SIG-M5 (cell line): ENCODE measurements around the gene HIF1AN.
A peak's percentile ranks its signal among the peaks of the same experiment; 100 is the strongest.

ENCODE experiments used
- DNase-seq: peaks from one replicate; lab custom pipeline; 2025; lab: John Stamatoyannopoulos, UW

HIF1AN gene

GRCh38 chr10:100522107-100522801, 13.5 kb upstream of the HIF1AN start:
- no peak for DNase-seq

DNA sequence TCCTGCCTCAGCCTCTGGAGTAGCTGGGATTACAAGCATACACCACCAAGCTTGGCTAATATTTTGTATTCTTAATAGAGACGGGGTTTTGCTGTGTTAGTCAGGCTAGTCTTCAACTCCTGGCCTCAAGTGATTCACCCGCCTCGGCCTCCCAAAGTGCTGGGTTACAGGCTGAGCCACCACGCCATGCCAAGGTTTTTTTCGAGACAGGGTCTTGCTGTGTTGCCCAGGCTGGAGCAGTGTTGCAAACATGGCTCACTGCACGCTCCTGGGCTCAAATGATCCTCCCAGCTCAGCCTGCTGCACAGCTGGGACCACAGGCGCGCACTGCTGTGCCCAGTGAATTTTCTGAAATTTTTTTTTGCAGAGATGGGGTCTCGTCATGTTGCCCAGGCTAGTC, 12.8 kb upstream of the HIF1AN start:
- no peak for DNase-seq

DNA sequence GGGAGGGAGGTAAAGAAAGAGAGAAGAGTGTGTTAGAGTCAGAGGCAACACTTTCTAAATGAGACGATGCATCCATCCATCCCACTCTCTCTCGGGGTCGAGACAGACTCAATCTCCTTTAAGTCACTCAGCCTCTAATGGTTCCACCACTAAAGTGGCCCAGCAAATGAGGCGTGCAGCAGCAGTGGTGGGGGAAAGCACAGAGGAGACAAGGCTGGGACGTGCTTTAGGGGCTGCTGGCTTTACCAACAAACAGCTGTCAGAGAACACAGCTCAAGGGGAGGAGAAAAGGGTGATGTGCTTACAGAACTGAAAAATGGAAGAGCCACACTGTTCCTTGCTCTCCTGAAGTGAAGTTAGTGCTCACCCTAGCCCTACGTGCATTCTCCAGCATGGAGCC, 11.5 kb upstream of the HIF1AN start:
- no peak for DNase-seq

DNA sequence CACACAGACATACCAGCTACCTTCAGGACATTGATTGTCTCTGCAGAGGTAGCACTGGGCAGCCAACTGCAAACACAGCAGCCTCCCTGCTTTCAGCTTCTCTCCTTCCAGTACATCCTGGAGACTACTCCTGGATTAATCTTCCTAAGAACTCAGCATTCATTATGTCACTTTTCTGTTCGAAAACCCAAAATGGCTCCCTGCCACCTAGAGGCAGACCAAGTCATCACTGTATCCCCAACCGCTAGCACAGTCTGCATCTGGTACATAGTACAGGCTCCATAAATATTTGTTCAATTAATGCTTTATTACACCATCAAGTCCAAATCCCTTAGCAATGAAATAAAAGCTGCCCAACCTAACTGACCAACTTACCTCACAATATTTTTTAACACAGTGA, 11.1 kb upstream of the HIF1AN start:
- DNase-seq = no peak

DNA sequence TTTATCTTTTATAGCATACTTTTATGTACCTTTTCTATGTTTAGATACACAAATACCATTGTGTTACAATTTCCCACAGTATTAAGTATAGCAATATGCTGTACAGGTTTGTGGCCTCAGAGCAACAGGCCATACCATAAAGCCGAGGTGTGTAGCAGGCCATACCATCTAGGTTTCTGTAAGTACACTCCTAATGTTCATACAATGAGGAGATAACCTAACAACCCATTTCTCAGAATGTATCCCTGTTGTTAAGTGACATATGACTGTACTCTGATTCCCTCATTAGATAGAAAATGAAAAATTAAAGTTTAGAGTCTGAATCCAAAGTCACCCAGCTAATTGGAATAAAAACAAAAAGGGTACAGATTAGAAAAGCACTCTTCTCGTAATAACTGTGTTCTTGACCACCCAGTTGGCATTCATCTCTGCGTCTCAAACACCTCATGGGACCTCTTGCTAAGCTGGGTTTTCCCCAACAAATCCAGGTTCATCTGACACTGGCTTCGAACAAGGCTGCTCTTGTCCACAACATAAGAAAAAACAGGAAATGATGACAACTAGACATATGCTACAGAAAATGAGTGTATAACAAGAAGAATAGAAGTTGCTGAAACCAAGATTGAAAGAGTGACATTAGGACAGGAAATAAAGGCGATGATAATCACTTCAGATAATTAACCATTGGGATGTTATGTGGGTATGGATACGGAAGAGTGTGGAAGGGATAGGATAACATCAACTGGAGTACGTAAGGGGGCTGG, 7.4 kb upstream of the HIF1AN start:
- DNase-seq = no peak

- DNase-seq = no peak
These were observed 6.7 kb upstream of the HIF1AN start for GRCh38 chr10:100528921-100529474.

GRCh38 chr10:100529475-100530298, 6.1 kb upstream of the HIF1AN start, which contains the start of gene NDUFB8:
Gene NDUFB8, minus strand, starts transcription at chr10:100529871. Its CDS starts 20 bp downstream, at chr10:100529851.
- peak; percentile 4 for DNase-seq

DNA sequence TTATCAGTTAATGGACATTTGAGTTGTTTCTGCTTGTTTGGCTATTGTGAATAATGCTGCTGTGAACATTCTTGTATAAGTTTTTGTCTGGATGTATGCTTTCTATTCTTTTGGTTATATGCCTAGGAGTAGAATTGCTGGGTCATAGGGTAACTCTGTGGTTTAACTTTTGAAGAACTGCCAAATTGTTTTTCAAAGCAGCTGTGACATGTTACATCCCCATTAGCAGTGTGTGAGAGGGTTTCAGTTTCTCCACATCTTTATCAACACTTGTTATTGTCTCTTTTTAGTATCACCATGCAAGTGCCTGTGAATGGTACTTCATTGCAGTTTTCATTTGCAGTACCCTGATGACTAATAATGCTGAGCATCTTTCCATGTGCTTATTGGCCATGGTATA, 4.0 kb upstream of the HIF1AN start:
- DNase-seq = no peak

DNA sequence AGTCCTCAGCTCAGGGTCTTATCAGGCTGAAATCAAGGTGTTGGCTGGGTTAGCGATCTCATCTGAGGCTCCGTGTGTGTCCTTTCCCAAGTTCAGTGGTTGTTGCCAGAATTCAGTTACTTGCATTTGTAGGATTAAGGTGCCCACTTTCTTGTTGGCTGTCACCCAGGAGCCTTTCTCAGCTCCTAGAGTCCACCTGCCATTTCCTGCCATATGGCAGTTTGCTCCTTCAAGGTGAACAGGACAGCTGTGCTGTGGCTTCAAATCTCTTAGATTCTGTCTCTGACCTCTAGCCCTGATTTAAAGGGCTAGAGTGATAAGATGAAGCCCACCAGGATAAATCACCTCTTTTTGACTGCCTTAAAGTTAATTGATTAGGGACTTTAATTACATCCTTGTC, 1.0 kb upstream of the HIF1AN start:
- no peak for DNase-seq

DNA sequence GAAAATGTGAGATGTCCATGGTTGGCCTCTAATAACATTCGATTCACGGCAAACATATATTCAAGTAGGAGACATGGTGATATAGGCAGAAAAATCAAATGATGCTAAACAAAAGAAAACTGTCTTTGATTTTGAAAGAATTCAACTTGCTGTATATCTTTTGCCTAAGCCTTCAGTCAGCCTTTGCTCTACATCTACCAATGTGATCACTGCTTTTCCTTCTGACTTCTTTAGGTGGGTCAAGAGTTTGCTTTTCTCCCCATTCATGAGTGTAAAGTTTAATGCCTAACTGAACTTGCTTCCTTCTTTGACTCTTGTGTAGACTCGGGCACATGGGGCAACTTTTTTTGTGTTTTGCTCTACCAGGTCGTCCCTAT, 417 bp upstream of the HIF1AN start:
- no peak for DNase-seq

GRCh38 chr10:100537475-100537874, 1.7 kb downstream of the HIF1AN start:
- DNase-seq = no peak

DNA sequence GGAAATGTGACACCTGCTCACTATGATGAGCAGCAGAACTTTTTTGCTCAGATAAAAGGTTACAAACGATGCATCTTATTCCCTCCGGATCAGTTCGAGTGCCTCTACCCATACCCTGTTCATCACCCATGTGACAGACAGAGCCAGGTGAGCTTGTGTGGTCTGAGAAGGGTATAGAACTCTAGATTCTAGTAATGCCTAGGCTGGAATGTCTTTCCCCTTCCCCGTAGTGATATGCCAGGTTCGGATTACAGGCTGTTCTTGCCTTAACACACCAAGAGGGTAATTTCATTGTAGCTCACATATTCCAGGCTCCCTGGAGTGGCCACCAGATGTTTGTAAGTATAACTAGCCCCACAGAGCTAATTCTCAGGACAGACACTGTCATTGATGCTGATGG, 9.2 kb downstream of the HIF1AN start:
- DNase-seq = no peak

DNA sequence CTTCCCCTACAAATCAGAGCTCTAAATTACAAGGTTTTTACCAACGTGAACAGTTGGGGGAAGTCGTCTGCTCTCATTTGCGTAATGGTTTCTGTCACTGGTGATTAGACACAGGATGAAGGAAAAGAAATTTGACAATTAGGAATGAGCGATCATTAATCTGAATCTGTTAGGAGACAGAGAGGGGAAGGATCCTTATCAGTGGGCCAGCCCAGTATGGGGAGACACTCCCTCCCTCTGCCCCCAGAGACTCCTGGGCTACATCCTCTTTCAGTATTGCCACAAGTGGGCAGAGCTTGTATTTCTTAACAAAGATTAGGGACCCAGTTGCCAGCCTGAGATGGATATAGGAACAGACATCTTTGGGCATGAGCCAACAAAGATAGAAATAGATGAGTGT, 15.5 kb downstream of the HIF1AN start:
- no peak for DNase-seq

DNA sequence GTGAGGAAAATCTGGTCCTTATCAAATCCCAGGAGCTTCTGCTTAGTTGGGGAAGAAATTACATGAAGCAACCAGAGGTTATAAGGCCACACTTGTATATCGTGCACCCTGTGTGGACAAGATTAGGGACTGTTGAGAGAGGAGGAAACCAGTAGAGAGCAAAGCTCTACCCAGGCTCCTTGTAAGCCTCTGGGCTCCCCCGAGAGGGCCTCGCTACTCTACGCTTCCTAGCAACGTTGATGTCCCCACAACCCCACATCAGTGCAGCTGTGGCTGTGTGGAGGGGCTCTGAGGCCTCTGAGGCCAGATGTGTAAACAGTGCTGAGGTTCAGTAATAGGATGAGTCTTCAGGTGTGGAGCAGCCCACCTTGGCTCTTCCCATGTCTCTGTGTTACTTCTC, 16.0 kb downstream of the HIF1AN start:
- DNase-seq = no peak

GRCh38 chr10:100553929-100554328, 18.2 kb downstream of the HIF1AN start:
- DNase-seq = no peak

DNA sequence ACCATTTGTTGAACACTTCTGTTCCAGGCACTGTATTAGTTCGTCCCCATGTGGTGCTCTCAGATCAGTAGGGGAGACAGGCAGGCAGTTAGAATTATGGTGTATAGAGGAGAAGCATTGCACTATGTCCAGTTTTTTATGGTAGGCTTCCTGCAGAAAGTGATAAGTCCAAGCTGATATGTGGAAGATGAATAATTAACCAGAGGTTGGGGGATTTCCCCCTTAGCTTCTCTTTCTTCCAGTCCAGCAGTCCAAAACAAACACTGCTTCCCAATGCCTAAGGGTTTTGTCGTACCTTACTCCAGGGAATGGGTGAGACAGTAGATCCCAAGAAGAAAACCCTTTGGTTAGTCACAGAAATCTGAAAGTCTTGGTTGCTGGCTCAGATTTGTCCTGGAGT, 19.2 kb downstream of the HIF1AN start:
- no peak for DNase-seq

DNA sequence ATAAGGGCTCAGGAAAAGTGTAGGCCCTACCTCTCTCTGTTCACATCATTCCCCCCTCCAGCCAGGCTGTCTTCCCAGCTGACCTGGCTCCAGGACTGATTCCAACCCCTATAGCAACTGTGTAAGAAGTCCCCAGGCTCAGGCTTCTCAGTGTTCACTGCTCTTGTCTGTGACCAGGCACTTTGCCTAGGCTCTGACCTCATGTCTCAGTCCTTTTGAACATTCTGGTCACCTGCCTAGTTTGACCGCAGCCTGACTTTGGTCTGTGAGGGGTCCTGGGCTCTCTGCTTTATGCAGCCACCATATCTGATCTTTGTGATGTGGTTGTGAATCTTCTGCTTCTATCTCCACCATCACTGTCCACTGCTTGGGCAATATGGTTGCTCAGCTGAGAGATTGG, 24.5 kb downstream of the HIF1AN start:
- no peak for DNase-seq

GRCh38 chr10:100561005-100561404, 25.3 kb downstream of the HIF1AN start:
- no peak for DNase-seq

DNA sequence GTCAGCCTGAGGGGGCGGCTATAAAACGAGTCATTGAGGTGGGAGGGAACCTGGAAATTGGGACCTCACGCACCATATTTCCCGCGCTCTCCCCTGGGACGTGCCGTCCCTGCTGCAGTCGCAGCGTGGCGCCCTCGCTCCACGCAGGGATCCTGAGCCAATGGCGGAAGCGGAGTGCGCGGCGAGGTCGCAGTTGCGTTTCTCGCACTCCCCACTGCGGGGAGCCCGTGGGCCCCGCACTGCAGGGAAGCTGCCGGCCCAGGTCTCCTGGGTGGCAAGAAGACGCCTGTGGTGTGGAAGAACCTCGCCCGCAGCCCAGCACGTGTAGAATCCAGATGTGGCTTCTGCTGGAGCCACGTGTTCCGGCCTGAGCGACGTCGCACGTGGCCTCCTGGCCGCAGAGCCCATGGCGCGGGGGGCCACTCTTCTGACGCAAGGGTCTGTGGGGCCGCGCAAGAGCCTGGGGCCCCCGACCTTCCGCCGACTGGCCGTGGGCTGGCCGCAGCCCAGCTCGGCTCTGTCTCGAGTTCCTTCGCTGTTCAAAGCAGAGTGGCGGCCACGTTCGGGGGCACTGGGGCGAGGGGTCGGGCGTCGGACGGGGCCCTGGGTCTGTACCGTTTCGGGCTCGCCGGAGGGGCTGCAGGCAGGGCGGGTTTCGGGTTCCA, 26.4 kb downstream of the HIF1AN start:
- no peak for DNase-seq

DNA sequence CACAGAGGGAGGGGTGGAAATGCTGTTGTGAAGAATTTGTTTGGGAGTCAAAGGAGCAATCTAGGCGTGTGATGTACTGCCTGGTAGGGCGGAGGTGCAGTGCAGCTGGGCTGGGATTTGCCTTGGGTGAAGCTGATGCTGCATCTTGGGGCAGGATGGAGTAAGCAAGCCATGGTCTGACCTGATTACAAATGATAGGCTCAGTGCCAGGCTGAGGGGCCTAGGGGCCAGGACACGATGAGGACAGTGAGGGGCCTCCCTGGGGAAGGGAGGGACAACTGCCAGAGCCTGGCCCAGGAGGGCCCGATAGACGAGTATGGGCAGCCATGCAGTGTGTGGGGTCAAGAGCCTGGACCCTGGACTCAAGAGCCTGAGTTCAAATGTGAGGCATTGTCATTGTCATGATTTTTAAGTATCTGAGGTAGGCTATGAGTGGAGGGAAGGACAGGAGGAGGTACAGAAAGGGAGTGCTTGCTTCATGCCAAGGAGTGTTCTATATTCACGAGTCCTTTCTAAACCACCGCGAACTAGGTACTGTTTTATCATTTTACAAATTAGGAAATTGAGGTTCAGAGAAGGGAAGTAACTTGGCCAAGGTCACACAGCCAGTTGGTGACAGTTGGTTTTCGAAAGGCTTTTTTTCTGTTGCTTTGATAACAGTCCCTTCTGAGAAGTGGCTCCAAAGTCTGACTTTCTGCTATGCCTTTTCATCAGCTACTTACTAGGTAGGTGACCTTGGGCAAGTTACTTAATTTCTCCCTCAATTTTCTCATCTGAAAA, 29.7 kb downstream of the HIF1AN start:
- no peak for DNase-seq

DNA sequence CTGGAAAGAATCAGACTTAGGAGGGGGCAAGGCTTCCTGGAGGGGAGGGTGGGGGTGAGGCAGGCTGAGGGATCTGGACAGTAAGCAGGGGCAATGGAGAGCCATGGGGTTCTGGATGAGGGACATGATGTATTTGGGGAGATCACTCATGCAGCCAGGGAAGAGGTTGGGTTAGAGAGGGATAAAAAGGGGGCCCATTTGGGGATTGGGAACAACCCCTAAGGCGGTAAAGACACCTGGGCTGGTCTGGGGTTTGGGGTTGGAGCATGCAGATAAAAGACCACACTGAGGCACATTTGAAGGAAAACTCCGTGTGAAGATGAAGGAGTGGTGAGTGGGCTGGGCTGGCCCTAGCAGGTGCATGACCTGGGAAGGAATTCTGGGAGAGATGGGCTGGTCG, 30.8 kb downstream of the HIF1AN start:
- no peak for DNase-seq
